Daoy (cell line): ENCODE results near the gene ARHGAP30. TPM values are rescaled to one million over a fixed set of nuclear protein-coding genes. Genes with fewer than 3 reads are reported as not detected.
A peak's percentile ranks its signal among the peaks of the same experiment; 100 is the strongest.
"Not testable (repeated sequence)": the region's sequence is repeated elsewhere in the genome, so short reads cannot be mapped to it uniquely, and the experiment has no call there.

Experiments
- DNase-seq: peaks from one replicate; pipeline ENCODE4 v3.0.0-alpha.2; 2015; ENCODE audit warnings: low read depth
- total RNA-seq: library from RNA; depleted of rRNA; stranded (reverse); fragments of >200 nt; shearing (Covaris generic); gene quantifications from 2 replicates; pipeline ENCODE4 v1.2.3, GENCODE V29; 2014

The ARHGAP30 gene
- total RNA-seq, 1 experiment from 2014 or later = 0.11 TPM

GRCh38 chr1:161070761-161071160 is 1.1 kb upstream of the ARHGAP30 start:
- no peak for DNase-seq

- no peak for DNase-seq
Observed at GRCh38 chr1:161069241-161069640, 450 bp downstream of the ARHGAP30 start.

GRCh38 chr1:161068306-161069234 is 1.1 kb downstream of the ARHGAP30 start:
- no peak for DNase-seq

GRCh38 chr1:161066694-161067093 is 3.0 kb downstream of the ARHGAP30 start:
- no peak for DNase-seq

- not testable (repeated sequence) for DNase-seq
Observed at GRCh38 chr1:161065681-161066080, 4.0 kb downstream of the ARHGAP30 start.

- not testable (repeated sequence) for DNase-seq
Observed at GRCh38 chr1:161063936-161064335, 5.8 kb downstream of the ARHGAP30 start.

- no peak for DNase-seq
Observed at GRCh38 chr1:161061419-161061818, 8.3 kb downstream of the ARHGAP30 start.

- DNase-seq = no peak
Observed at GRCh38 chr1:161059293-161059692, 10.4 kb downstream of the ARHGAP30 start.

GRCh38 chr1:161054805-161055204 is 14.9 kb downstream of the ARHGAP30 start:
- no peak for DNase-seq

- no peak for DNase-seq
Observed at GRCh38 chr1:161054232-161054631, 15.5 kb downstream of the ARHGAP30 start.

GRCh38 chr1:161052899-161053298 is 16.8 kb downstream of the ARHGAP30 start:
- DNase-seq = no peak

- no peak for DNase-seq
Observed at GRCh38 chr1:161051219-161051618, 18.5 kb downstream of the ARHGAP30 start.

GRCh38 chr1:161048949-161049722 is 20.6 kb downstream of the ARHGAP30 start:
- no peak for DNase-seq

GRCh38 chr1:161047436-161048420 is 22.0 kb downstream of the ARHGAP30 start:
- DNase-seq = no peak

GRCh38 chr1:161046605-161047228 is 23.0 kb downstream of the ARHGAP30 start:
- no peak for DNase-seq

- DNase-seq = peak; percentile 97
Observed at GRCh38 chr1:161045736-161046604, 23.7 kb downstream of the ARHGAP30 start, which contains the start of gene USF1. USF1 (minus strand) TSS chr1:161045977; CDS start chr1:161043275, 2,702 bp downstream.

GRCh38 chr1:161044908-161045735 is 24.6 kb downstream of the ARHGAP30 start:
- DNase-seq = peak; percentile 72

GRCh38 chr1:161044535-161044907 is 25.2 kb downstream of the ARHGAP30 start:
- DNase-seq = no peak

- no peak for DNase-seq
Observed at GRCh38 chr1:161039546-161039945, 30.1 kb downstream of the ARHGAP30 start.
